HG02938 (cell line): ENCODE data around the gene KRTAP10-1.

Experiments used
- ATAC-seq: cut with Tn5 transposase; IDR thresholded peaks from one replicate; pipeline ENCODE4 v1.9.1; 2021; ENCODE audit warnings: mild to moderate bottlenecking, moderate library complexity; ENCODE audit not compliant: unreplicated experiment

Gene KRTAP10-1

DNA sequence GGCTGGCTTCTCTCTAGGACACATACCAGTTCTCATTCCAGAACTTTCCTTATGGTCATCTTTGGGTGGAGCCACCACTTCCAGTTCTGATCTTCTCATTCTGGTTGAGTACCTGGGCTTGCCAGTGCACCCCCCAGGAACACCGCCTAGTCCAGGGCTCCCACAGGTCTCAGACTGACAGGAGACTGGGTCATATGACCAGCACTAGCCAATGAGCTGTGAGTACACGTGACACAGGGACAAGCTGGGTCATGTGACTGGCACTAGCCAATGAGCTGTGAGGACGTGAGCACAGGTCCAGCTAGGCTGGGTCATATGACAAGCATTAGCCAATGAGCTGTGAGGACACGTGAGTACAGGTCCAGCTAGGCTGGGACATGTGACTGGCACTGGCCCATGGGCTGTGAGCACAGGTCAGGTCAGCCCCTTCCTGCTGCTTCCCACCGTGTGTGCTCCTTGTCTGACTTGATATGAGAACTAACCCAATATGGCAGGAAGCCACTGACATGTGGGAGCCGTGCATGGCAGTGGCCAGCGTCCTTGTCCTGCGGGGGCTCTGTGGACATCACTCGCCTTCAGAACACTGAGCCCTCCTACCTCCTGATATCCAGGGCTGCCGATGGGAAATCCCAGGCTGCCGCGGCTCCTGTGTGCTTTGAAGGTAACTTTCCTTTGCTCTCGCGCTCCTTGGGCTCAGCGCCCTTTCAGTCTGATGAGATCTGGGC lies 22.7 kb downstream of the KRTAP10-1 start:
- ATAC-seq: no peak

DNA sequence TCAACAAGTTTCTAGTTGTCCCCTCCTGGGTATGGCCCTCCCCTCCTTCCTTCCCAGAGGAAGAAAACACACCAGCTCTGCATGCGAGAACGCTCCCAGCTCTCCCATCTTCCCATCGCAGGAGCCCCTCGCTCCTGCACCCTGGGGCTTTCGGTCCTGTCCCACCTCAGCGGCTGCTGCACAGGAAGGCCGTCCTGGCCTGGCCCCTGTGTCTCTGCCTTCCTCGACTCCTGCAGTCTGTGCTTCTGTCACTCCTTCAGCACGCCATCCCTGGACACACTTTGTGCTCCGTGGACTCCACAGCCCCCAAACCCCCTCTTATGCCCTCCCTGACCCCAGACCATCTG lies 23.2 kb downstream of the KRTAP10-1 start:
- ATAC-seq: no peak

DNA sequence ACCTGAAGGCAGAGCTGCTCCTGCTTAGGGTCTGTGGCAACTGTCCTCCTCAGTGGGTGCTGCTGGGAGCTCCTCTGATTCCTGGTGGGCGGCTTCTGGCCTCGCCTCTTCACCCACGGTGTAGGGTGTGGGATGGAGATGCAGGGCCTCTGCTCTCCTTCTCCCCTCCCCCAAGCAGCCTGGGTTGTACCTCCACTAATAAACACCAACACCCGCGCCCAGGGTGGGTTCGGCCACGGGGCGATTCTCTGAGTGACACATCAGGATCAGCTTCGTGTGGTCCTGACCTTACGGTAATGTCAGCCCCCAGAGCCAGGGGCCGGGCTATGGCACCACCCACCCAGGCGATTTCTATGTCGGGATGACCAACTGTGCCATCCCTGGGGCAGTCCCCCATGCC lies 23.7 kb downstream of the KRTAP10-1 start:
- no peak for ATAC-seq

DNA sequence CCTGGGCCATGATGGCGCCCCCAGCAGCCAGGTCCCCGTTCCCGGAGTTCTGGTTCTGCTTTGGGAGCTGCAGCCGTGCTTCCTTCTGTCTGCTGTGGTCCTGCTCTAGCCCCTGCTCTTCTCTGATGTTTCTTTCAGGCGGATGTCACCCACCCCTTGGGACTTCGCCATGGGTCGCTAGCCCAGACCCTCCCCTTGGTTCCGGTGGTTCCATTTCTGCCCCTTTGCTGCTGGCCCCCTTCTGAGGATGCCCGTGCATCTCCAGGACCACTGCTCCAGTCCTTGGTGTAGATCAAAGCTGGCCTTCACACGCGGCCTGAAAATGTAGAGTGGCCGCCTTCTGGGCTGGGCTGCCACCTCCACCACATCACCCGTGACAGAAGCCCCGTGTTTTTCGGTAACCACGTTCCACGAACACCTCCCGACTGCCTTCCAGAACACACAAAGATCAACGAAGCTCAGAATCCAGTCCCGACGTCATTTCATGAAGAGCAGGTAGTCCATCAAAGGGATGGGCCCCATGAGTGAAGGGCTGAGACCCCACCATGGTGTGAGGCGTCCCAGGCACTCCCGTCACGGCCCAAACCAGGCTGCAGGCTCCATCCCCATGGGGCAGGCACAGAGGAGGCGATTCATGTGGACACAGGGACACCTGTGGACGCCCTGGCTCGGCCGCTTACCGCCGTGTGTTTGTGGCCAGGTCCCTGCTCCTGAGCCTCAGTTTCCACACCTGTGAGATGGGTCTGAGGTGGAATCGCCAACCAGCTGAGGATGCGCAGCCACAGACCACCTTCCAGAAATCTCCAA lies 24.4 kb downstream of the KRTAP10-1 start:
- no peak for ATAC-seq

DNA sequence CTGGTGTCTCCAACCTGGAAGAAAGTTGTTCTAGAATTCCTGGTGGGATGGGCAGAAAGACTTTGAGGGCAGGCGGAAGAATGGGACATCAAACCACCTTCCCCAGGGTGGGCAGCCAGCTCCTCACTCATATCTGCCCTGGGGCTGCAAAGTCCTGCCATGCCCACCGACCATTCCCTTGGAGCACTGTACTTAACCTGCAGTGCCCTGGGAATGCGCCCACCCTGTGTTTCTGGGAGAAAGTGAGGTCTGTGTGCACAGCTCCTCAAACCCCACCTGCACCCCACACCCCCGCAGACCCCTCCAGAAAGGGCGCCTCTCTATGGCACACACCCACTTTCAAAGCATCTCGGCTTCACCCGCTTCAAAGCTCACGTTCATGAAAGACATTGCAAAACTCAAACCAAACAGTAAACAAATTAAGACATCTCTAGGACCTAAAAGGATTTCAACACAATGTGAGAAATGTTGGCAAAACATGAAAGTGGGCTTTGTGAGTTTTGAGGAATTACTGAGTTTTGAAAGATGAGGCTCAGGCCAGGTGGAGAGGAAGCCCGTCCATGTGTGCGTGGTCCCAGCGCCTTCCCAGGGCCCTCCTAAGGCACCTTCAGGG lies 25.1 kb downstream of the KRTAP10-1 start:
- ATAC-seq: no peak

DNA sequence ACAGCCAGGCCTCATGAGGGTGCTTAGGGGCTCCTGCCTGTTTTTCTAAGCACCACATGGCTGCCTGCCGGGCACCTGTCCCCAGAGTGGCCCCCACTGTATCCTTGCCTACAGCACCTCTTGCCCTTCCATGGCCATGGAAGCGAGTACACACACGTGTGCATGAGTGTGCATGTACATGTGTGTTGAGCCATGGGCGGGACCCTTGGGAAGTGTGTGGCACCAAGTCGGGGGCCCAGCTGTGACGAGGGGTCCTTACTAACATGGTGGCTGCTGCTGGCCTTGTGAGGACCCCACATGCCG lies 25.8 kb downstream of the KRTAP10-1 start:
- ATAC-seq: no peak

DNA sequence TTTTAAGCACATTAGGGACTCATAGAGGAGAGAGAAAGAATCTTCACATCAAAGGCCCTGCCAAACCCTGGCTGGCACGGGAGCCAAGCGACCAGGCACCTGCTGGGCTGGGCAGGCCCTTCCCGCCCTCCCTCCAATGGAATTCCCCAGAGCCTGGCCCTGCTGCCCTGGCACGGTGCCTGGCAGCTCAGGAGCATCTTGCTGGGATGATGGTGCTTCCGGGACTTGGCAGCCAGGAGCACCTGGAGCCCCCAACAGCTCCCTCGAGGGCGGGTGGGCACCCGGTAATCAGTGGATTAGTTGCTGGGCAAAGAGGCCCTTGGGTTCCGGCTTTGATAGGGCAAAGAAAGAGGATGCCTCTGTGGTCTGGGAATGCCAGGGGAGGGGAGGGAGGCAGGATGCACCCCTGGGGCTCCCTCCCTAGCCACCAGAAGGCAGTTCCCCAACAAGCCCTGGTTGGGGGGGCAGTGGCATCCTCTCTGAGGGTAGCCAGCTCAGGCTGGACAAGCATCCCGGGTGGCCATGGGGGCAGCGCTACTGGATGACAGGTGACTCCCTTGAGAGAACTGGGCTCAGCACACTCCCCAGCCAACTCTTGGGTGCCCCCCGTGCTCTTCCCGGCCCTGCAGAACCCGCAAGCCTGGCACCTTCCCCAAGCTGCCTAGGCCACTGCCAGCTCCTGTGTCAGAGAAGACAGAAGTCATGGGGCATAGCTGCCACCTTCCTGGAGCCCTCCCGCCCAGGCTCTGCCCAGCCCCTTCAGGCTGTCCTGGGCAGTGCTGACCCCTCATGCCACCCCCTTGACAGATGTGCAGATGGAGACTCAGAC lies 26.4 kb downstream of the KRTAP10-1 start:
- no peak for ATAC-seq

DNA sequence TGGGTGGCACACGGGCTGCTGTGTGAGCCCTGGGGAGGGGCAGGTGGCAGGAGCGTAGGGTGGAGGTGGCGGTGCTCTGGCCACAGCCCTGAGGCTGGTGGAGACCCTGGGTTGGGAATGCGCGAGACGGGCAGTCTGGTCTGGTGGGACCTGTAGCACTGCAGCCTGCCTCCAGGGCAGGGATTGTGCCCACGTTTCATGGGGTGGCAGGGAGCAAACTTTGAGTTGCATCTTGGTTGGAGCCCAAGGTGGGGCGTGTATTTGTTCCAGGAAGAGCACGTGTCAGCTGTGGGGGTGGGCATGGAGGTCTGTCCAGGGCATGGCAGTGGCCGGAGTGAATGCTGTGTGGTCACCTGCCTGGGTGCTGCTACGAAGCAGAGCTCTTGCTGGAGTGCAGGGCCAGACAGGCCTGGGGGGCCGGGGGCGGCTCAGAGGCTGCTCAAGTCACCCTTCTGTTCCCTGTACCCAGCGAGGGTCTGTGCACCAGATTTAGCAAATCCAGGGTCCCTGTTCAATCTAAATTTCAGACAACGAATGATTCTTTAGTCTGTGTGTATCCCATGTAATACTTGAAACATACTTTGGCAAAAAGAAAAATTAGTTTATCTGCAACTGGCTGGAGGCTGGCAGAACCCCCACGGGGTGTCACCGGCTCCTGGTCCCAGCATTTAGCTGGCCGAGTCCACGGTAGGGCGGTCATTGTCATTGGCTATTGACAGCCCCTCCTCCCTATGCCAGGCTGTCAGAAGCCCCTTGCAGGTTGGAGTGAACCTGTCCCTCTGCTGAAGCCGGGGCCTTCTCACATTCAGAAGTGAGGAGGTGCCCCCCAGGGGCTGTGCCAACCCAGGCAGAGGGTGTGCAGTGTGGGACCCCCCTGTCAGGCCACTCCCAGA lies 27.3 kb downstream of the KRTAP10-1 start:
- ATAC-seq: no peak

DNA sequence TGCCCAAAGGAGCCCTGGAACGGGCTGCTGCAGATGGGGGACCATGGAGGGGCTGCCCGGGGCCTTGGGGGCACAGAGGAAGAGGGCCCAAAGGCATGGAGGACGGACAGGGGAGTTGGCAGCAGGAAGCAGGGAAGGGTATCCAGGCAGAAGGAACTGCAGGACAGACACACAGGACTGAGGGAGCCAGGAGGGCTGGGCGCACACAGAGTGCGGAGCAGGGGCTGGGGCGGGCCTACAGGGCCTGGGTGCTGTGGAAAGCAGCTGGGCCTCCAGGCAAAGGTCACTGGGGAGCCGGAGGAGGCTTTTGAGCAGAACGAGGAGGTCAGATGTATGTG lies 28.1 kb downstream of the KRTAP10-1 start:
- ATAC-seq: no peak

DNA sequence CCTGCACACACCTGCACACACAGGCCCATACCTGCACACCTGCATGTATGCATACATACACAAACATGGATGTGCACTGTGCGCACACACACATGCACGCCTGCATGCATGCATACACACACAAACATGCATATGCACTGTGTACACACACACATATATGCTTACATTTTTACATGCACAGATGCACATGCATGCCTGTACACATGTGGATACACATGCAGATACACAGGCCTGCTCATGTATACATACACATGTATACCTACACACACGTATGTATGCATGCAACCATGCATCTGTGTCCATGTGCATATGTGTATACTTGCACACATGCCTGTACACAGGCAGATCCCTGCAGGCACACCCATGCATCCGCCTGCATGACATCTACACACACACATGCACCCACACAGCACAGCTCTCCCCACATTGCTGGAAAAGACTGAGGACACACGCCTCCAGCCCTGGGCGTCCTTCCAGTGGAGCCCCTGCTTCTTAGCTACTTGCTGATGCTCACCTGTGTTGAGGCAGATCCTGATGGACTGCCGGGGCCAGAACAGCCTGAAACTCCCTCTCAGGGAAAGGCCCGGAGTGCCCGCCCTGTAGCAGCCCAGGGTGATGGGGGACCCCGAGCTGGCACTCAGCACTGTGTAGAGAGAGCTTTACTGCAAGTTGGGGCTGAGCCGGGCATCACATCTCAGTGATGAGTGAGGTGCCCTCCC lies 28.6 kb downstream of the KRTAP10-1 start:
- ATAC-seq: no peak

DNA sequence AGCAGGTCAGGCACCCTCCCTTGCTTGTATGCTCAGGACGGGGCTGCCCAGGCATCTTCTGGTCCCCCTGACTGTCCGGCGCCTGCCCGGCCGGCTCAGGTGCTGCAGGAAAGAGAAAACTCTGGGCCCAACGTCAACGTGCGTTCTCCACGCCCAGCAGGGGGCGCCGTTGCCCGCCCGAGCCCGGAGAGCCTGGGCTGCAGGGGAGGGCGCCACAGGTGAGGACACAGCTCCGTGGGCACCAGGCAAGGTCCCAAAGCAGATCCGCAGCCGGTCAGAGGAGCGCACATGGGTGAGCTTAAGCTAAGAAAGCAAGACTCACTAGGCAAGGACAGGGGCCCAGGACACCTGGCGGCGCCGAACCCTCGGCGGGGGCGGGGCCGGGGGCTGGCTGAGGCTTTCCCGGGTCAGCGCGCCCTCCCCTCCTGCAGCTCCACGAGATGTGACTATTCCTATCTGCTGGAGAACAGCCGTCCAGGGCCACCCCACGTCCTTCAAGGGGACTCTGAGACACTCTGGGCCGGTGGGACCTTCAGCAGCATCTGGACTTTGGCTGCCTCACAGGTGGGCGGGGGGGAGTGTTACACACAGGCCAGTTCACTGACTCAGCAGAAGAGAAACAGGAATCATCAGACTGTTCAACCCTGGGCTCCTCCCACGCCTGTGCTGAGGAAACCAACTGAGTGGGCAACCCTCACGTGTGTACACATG lies 29.3 kb downstream of the KRTAP10-1 start:
- ATAC-seq: no peak

DNA sequence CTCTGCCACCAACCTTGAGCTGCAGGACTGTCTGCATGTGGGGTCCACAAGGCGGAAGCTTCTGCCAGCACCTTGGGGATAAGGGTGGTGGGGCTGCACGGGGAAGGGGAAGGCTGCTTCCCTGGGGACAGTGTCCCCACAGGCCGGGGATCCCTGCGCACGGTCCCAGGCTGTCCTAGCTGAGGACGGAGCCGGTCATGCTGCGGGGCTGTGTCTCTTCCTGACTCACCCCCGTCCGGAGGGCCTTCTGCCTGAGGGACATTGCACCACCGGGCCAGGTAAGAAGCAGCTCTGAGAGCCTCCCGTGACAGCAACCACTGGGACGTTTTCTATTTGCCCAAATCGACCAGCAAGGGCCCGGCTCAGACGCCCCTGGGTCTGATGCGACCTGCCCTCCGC lies 29.9 kb downstream of the KRTAP10-1 start:
- no peak for ATAC-seq

DNA sequence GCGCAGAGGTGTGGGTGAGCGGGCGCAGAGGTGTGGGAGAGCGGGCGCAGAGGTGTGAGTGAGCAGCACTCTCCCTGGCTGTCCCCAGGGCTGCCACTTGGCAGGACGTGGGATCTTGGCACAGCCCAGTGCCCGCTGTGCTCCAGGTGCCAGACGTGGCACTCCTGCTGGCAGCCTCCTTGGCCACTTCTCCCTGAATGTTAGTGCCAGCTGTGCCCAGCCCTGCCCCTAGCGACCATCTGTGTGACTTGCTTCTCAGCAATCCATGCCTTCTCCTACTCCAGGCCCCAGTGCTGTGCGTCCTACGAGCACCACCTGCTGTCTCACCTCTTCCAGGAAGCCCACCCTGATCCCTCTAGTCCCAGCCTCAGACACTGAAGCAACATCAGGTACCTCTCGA lies 30.5 kb downstream of the KRTAP10-1 start:
- no peak for ATAC-seq

DNA sequence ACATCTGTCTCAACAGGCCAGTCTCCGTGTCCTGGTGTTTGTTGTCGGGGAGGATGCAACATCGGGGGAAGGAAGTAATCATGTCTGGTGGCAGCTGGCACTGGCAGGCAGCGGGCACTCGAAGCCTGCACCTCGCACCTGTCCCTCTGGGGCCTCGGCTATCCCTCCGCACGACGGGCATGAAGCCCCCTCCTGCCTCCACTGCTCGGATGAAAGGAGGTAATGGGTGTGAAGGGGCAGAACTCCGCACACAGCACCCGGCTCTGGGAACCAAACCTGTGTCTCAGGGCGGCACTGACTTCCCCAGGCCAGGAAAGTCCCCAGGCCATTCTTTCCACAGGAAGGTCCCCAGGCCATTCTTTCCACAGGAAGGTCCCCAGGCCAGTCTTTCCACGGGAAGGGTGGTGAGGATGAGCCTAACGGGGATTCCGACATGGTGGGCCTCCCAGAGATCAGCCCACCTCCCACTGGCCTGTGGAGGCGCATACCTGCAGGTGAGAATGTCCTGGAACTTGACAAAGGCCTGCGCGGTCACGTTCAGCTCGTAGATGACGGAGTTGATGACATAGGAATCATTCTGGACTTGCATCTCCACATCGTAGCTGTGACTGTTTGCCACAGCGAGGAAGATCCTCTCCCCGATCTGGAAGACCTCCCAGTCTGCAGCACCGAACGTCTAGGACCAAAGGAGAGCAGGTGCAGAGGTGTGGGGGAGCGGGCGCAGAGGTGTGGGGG lies 31.1 kb downstream of the KRTAP10-1 start:
- no peak for ATAC-seq

DNA sequence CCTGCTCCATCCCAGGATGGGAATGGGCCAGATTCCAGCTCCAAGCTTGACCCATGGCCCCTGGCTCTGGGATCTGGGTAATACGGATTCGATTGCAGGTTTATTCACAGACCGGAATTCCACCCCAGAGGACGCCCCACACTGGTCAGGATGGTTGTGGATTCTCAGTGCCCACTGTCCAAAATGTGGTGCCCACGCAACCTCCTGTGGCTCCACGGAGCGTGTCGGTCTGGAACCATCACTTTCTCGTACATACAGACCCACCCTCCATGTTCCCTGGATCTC lies 31.6 kb downstream of the KRTAP10-1 start:
- no peak for ATAC-seq

DNA sequence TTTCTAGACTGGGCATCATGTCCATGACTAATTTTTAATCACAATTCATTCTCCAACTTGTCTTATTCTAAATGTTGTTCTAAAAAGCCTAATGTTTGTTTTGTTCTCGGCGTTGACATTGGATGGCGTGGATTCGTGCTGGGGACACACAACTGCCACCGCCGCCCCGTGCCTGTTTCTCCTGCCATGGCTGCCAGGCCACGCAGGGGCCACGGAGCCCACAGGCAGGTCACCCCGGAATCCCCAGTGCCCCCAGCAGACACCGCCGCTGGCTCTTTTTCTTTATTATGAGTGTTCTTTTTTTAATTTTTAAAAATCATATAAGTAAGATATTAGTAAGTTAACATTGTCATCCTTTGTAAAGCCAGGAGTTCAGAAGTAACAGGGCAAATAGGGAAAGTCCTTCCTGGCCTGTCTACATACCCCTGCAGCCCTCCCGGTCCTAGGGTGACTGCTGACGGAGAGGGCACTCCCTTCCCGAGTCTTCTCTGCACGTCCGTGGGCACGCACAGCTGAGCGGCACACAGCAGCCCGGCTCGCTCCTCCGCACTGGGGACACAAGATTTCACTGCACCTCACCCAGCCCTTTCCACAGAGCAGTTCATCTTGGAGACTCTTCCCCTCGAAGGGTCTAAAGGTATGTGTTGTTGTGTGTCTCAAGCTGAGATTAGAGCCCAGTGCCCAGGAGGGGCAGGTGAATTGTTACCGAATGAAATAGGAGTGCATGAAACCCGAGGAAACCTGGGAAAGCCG lies 32.1 kb downstream of the KRTAP10-1 start:
- ATAC-seq: no peak

DNA sequence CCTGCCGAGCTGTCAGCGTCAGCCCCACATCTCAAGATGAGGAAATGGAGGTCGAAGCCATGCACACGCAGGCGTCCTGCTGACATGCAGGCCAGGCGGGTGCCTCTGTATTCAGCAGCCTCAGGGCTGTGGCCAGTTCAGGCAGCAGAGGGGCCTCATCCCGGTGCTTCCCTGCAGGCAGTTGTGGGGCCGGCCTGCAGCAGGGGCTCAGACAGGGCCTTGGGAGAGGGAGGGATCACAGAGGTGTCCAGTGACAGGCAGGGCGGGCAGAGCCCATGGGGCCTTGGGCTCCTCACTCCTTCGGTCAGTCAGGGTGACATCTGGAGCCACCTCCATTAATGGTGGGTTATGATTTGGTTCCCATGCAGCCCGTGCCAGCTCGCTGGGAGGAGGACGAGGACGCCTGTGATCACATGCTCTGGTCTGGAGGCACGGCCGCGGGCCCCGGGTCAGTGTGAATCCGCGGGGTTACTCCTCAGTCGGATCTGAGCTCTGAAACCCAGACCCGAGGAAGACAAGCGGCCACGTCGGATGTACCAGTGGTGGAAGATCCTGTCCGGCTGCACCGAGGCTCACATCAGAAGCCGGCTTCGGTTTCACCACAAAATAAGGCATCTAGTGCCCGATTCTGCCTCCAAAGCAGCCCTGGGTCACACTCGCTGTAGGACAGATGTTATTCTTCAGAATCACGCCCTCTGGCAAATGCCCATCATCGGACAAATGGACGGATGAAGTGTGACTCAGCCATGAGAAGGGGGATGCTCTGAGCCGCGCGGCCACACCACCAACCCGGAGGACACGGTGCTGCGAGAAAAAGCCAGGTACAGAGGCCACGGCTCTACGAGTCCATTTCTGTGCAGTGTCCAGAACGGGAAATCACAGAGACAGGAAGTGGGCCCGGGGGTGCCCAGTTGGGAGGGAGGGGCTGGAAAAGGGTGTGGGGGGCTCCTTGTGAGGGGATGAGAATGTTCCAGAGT lies 33.4 kb downstream of the KRTAP10-1 start:
- no peak for ATAC-seq
